NCI-H2081 treated with DMSO at 0.1 percent for 48 hours (cell line): ENCODE measurements around the gene HSPA1L.
A peak's percentile ranks its signal among the peaks of the same experiment; 100 is the strongest.
"Not testable (repeated sequence)": the region's sequence is repeated elsewhere in the genome, so short reads cannot be mapped to it uniquely, and the experiment has no call there.

Experiments
- DNase-seq: peaks from one replicate; lab custom pipeline; 2025; lab: John Stamatoyannopoulos, UW

The HSPA1L gene

GRCh38 chr6:31815025-31815838 lies at the start of gene HSPA1L, which contains the start of gene HSPA1A:
Gene HSPA1L (minus strand): TSS chr6:31815283. CDS start chr6:31811972, 3,311 bp downstream.
Gene HSPA1A (plus strand): TSS chr6:31815543. CDS start chr6:31815757, 214 bp downstream.
- DNase-seq: peak; percentile 58

GRCh38 chr6:31864818-31865204 lies 49.7 kb upstream of the HSPA1L start:
- no peak for DNase-seq

GRCh38 chr6:31864123-31864562 lies 49.1 kb upstream of the HSPA1L start:
- DNase-seq: not testable (repeated sequence)

- DNase-seq: peak; percentile 97
These were observed 47.5 kb upstream of the HSPA1L start, which contains the start of gene NEU1 for GRCh38 chr6:31862344-31863235. Gene NEU1 (minus strand): TSS chr6:31862821. CDS start chr6:31862776, 45 bp downstream.

- no peak for DNase-seq
These were observed 46.8 kb upstream of the HSPA1L start for GRCh38 chr6:31861919-31862343.

GRCh38 chr6:31861150-31861549 lies 46.1 kb upstream of the HSPA1L start:
- DNase-seq: no peak

GRCh38 chr6:31860349-31860748 lies 45.3 kb upstream of the HSPA1L start:
- no peak for DNase-seq

GRCh38 chr6:31859923-31860322 lies 44.8 kb upstream of the HSPA1L start:
- no peak for DNase-seq

- no peak for DNase-seq
These were observed 43.6 kb upstream of the HSPA1L start for GRCh38 chr6:31858707-31859106.

GRCh38 chr6:31857774-31858173 lies 42.7 kb upstream of the HSPA1L start:
- DNase-seq: not testable (repeated sequence)

- not testable (repeated sequence) for DNase-seq
These were observed 37.1 kb upstream of the HSPA1L start for GRCh38 chr6:31851980-31852718.

- no peak for DNase-seq
These were observed 36.4 kb upstream of the HSPA1L start for GRCh38 chr6:31851485-31851832.

- DNase-seq: no peak
These were observed 35.8 kb upstream of the HSPA1L start for GRCh38 chr6:31850765-31851484.

- no peak for DNase-seq
These were observed 32.3 kb upstream of the HSPA1L start for GRCh38 chr6:31847276-31847978.

GRCh38 chr6:31844507-31844906 lies 29.4 kb upstream of the HSPA1L start:
- no peak for DNase-seq

- no peak for DNase-seq
These were observed 27.0 kb upstream of the HSPA1L start for GRCh38 chr6:31842053-31842452.

- DNase-seq: not testable (repeated sequence)
These were observed 24.7 kb upstream of the HSPA1L start for GRCh38 chr6:31839779-31840126.

- no peak for DNase-seq
These were observed 23.9 kb upstream of the HSPA1L start for GRCh38 chr6:31838968-31839367.

- DNase-seq: not testable (repeated sequence)
These were observed 23.1 kb upstream of the HSPA1L start for GRCh38 chr6:31838114-31838553.

GRCh38 chr6:31837369-31838113 lies 22.5 kb upstream of the HSPA1L start:
- DNase-seq: no peak
